RWPE1 (cell line): Measurements from ENCODE around the gene CDH16.
A peak's percentile ranks its signal among the peaks of the same experiment; 100 is the strongest.
"Not testable (repeated sequence)": the region's sequence is repeated elsewhere in the genome, so short reads cannot be mapped to it uniquely, and the experiment has no call there.

Experiments
- CTCF ChIA-PET: fragments of 350-600 bp; sonication (Branson Sonifier 250); formaldehyde crosslinking; extraction: SDS; loops from one replicate; lab custom pipeline; 2021; lab: Yijun Ruan, JAX
- POLR2A ChIA-PET: fragments of 400-600 bp; formaldehyde crosslinking; extraction: SDS; loops from one replicate; lab custom pipeline; 2020; ENCODE audit warnings: antibody characterized with exemption; ENCODE audit not compliant: low non-redundant PET; lab: Yijun Ruan, JAX
- DNase-seq: peaks from one replicate; pipeline ENCODE4 v3.0.0; 2012; ENCODE audit warnings: low spot score
- H3K27ac ChIP-seq: fragments of 450-650 bp; 2 replicates; pipeline ENCODE4 v1.5.1; 2017
- TF ChIP-seq, protein P1 (sequence below): fragments of 450-650 bp; conservative IDR thresholded peaks from 2 replicates; pipeline ENCODE4 v1.5.1; 2017; ENCODE audit warnings: low read depth, mild to moderate bottlenecking

CDH16 gene

DNA sequence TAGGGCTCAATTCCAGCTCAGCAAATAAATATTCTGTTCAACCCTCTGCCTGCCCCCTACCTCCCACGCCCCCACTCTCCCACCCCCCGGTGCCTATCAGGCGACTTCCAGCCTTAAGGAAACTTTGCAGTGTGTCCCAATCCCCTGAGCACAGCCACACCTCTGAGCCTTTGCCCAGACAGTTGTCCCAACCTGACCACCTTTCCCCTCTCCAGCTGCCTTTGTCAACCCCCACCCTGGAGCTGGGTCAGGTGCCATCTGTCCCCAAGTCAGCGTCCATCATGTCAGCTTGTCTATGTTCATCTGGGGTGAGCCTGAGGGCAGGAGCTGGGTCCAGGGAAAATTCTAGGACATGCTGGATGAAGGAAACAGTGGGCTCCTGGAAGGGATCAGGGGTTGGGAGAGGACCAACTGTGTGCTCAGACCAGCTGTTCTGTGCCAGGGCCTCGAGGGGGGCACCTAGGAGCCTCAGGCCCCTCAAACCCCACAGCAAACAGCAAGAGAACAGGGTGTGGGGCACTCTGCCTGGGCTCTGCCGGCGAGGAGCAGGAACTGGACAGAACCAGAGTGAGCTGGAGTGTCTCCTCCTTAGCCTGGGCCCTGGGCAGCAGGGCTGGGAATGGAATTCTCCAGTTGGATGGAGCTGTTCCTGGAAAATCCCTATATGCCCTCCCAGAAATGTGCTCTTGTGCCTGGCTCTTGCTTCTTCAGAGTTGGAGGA lies 17.8 kb downstream of the CDH16 start:
- CTCF ChIA-PET = interaction anchor here (1.0 kb wide), 1 partner anchor 9 kb away, joined by 4 read pairs; no protein-coding TSS in a partner anchor
- peak overlapping the region; percentile 60 for H3K27ac ChIP-seq
- POLR2A ChIA-PET = no interaction called here
- TF ChIP-seq, protein P1, sequence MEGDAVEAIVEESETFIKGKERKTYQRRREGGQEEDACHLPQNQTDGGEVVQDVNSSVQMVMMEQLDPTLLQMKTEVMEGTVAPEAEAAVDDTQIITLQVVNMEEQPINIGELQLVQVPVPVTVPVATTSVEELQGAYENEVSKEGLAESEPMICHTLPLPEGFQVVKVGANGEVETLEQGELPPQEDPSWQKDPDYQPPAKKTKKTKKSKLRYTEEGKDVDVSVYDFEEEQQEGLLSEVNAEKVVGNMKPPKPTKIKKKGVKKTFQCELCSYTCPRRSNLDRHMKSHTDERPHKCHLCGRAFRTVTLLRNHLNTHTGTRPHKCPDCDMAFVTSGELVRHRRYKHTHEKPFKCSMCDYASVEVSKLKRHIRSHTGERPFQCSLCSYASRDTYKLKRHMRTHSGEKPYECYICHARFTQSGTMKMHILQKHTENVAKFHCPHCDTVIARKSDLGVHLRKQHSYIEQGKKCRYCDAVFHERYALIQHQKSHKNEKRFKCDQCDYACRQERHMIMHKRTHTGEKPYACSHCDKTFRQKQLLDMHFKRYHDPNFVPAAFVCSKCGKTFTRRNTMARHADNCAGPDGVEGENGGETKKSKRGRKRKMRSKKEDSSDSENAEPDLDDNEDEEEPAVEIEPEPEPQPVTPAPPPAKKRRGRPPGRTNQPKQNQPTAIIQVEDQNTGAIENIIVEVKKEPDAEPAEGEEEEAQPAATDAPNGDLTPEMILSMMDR = no peak
- DNase-seq = no peak

DNA sequence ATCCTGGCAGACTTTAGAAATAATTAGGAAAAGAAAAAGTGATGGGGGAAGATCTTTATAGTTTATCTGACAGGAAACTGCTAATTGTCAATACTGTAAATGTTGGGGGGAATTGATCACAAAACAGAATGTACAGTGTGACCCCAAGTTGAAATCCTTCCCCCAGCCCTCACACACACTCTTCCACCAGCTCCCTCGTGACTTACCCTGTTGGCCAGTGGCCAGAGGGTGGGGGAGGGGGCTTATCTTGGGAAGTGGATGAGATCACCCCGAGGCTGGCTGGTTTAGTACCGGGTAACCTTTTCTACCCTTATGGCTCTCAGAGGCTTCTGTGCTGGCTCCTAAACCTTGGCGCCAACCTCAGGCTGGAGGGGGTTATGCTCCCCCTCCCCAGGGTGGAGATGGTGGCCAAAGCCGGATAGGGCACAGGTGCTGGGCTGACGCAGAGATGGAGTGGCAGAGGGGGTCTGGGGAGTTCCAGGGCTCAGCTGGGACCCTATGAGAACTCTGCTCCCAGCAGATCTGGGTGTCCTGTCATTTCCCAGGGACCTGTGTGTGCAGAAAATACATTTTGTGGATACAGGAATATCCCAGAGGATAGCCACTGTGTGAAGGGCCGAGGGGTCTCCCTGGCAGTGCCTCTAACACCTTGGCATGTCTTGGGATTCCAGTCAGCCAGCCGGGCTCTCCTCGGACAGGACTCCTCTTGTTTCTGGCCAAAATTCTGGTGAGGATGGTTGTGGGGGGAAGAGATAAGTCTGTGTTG lies 18.6 kb downstream of the CDH16 start:
- POLR2A ChIA-PET = no interaction called here
- CTCF ChIA-PET = interaction anchor here (0.6 to 1.0 kb wide), 2 partner anchors 10 kb away, joined by 3 to 4 read pairs; no protein-coding TSS in a partner anchor
- DNase-seq = peak; percentile 78
- TF ChIP-seq, protein P1 = no peak
- H3K27ac ChIP-seq = peak overlapping the region; percentile 60

DNA sequence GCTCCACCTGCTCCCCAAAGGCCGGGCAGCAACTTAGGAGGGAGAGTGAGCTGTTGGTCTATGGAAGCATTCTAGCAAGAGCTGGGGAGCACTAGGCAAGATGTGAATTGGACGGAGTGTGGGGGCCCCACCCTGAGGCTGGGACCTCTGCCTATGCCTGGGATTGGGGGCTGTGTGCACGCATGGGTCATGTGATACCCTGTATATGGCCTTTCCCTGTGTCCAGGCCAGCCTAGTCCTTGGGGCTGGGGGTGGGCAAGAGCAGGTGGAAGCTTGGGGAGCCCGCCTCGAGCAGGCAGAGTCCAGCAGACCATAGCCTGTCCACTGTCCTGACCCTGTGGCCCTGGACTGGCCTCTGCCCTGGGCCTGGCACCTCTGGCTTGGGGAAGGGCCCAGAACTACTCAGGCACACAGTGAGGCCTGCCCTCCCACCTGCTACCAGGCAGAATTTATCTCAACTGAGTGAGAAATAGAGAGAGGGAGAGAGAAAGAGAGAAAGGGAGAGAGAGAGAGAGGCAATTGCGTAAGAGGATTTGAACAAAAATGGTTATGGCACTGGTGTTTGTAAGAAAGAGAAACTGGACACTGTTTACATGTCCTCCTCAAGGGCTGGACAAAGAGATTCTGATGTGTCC lies 19.3 kb downstream of the CDH16 start:
- H3K27ac ChIP-seq = peak overlapping the region; percentile 60
- POLR2A ChIA-PET = no interaction called here
- no peak for DNase-seq
- TF ChIP-seq, protein P1 = no peak
- CTCF ChIA-PET = interaction anchor here (0.6 to 1.5 kb wide), 2 partner anchors 11 kb away, joined by 3 to 4 read pairs; no protein-coding TSS in a partner anchor

DNA sequence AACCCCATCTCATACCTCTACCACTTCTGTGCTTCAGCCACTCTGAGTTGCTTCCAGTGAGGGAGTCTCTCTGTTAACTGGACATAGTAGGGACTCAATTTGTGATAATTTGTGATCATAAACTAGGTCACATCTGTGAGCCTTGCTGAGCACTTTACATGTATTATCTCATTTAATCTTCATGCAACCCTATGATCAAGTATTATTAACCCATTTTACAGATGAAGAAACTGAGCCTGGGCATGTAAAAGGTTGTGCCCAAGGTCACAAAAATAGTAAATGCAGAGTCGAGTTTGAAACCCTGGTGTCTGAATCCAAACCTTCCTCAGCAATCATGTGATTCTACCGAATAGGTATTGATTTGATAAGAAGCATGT lies 19.8 kb downstream of the CDH16 start:
- H3K27ac ChIP-seq = no peak overlapping the region; the same call in 1 of the 2 replicates
- ChIA-PET CTCF (interaction anchor here (1.5 kb wide), 1 partner anchor 11 kb away, joined by 4 read pairs; no protein-coding TSS in a partner anchor), POLR2A (no interaction called here)

DNA sequence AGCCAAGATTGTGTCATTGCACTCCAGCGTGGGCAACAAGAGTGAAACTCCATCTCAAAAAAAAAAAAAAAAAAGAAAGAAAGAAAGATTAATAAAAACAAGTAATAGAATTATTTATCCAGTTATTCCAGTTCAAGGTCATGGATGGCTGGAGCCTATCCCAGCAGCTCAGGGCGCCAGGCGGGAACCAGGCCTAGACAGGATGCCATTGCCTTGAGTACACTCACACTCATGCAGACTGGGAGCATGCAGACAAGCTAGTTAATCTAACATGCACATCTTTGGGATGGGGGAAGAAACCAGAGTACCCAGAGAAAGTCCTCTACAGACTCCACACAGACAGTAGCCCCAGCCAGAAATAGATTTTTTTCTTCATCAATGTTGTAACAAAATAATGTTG lies 20.5 kb downstream of the CDH16 start:
- no peak for DNase-seq
- TF ChIP-seq, protein P1 = no peak
- peak overlapping the region; percentile 13; the same call in 1 of the 2 replicates for H3K27ac ChIP-seq
- ChIA-PET CTCF (interaction anchor here (1.5 kb wide), 1 partner anchor 12 kb away, joined by 4 read pairs; no protein-coding TSS in a partner anchor), POLR2A (no interaction called here)

More for the DNA sequence above, 19.8 kb downstream of the CDH16 start:
- TF ChIP-seq, protein P1 = no peak
- no peak for DNase-seq

DNA sequence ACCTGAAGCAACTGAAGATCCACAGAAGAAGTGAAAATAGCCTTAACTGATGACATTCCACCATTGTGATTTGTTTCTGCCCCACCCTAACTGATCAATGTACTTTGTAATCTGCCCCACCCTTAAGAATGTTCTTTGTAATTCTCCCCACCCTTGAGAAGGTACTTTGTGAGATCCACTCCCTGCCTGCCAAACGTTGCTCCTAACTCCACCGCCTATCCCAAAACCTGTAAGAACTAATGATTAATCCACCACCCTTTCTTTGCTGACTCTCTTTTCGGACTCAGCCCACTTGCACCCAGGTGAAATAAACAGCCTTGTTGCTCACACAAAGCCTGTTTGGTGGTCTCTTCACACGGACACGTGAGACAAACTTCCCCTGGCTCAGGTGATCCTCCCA lies 22.0 kb downstream of the CDH16 start:
- CTCF ChIA-PET = interaction anchor here (0.6 to 1.2 kb wide), 2 partner anchors 17 to 259 kb away, joined by 3 read pairs; no protein-coding TSS in a partner anchor
- POLR2A ChIA-PET, DNase-seq: not testable (repeated sequence)
- peak overlapping the region; percentile 70 for H3K27ac ChIP-seq
